Epithelial cell of esophagus (primary cell): ENCODE results near the gene NFIB.

Source experiments
- DNase-seq: peaks from one replicate; pipeline ENCODE4 v3.0.0; 2010; ENCODE audit warnings: low read depth
- H3K4me3 ChIP-seq: 2 replicates; pipeline ENCODE4 v1.5.1; 2011; ENCODE audit warnings: mild to moderate bottlenecking, low read length, control low read depth
- TF ChIP-seq, protein P1 (sequence below): IDR thresholded peaks from 2 replicates; pipeline ENCODE4 v1.5.1; 2011; ENCODE audit warnings: low read depth, mild to moderate bottlenecking, low read length, control low read depth, inconsistent platforms; ENCODE audit not compliant: insufficient read depth; ENCODE audit errors: missing control alignments

The NFIB gene

DNA sequence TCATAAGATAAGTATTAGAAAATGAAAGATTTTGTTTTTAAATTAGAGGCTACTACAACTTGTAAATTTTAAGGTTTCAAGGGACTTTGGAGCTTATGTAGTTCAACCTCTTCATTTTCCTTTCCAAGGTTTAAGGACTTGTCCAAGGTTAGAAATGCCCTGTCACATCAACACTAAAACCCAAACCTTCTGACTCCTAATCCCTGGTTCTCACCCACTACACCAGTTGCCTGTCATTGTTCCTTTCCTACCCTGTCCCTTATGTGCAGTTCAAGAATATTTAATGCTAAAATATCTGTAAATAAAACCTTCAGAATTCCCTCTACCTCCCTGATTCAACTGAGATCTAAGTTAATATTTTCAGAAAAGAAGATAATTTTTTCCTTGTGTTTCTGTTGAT lies 206.4 kb downstream of the NFIB start:
- TF ChIP-seq, protein P1, sequence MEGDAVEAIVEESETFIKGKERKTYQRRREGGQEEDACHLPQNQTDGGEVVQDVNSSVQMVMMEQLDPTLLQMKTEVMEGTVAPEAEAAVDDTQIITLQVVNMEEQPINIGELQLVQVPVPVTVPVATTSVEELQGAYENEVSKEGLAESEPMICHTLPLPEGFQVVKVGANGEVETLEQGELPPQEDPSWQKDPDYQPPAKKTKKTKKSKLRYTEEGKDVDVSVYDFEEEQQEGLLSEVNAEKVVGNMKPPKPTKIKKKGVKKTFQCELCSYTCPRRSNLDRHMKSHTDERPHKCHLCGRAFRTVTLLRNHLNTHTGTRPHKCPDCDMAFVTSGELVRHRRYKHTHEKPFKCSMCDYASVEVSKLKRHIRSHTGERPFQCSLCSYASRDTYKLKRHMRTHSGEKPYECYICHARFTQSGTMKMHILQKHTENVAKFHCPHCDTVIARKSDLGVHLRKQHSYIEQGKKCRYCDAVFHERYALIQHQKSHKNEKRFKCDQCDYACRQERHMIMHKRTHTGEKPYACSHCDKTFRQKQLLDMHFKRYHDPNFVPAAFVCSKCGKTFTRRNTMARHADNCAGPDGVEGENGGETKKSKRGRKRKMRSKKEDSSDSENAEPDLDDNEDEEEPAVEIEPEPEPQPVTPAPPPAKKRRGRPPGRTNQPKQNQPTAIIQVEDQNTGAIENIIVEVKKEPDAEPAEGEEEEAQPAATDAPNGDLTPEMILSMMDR, result no peak
- no peak overlapping the region for H3K4me3 ChIP-seq
- no peak for DNase-seq

DNA sequence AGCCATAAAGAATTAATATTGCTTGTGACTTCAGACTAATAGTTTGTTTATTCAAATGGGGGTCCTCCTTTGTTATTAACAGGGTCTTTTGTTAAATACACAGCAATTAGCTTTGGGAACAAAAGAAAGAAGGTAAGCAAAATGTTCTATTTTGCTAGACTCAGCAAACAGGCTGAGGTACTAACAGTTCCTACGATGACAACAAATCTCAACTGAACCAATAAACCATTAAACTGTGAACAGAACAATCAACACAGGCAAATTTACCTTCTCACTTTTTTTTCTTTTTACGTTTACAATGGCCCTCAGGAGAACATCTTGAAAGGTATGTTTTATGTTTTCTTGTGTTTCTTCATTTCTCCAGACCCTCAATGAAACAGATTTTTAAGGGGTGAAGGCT lies 207.2 kb downstream of the NFIB start:
- TF ChIP-seq, protein P1, result no peak
- no peak overlapping the region for H3K4me3 ChIP-seq

DNA sequence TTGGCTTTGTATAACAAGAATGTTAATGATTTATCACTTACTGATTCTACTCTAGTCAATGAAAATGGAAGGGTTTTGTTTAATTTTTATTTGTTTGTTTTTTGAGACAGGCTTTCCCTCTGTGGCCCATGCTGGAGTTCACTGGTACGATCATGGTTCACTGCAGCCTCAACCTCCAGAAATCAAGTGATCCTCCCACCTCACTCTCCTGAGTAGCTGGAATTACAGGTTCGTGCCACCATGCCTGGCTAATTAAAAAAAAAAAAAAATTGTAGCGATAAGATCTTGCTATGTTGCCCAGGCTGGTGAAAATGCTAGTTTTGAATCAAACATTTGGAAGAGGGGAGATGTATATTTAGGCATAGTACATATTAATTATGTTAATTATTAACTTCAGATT lies 209.4 kb downstream of the NFIB start:
- no peak for DNase-seq
- H3K4me3 ChIP-seq, result no peak overlapping the region
- TF ChIP-seq, protein P1, result no peak

More for the DNA sequence above, 207.2 kb downstream of the NFIB start:
- no peak for DNase-seq

DNA sequence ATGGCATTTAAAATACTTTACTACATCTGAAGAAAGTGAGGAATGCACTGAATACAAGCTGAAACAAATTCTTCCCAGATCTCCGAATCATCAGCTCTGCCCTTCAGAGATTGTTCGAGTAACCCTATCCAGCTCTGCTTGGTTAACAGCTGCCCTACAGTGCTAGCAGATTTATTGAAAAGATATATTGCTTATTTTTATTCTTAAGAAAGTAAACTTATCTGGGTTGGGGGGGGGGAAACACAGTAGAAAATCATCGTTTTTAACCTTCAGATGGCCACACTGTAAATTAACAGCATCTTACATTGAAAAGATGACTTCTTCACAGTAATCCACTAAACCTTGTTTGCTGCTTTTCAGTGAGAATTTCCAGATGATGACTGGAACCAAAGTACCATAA lies 210.8 kb downstream of the NFIB start:
- TF ChIP-seq, protein P1, result no peak
- DNase-seq, result no peak

DNA sequence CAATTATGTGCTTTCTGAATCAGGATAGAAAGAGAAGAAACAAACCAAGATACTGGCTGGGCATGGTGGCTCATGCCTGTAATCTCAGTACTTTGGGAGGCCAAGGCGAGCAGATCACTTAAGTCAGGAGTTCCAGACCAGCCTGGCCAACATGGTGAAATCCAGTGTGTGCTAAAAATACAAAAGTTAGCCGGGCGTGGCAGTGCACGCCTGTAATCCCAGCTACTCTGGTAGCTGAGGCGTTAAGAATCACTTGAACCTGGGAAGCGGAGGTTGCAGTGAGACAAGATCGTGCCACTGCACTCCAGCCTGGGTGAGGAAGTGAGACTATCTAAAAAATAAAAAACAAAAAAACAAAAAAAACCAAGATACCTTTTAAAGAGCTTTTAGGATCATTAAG lies 214.2 kb downstream of the NFIB start:
- no peak overlapping the region for H3K4me3 ChIP-seq
- TF ChIP-seq, protein P1, result no peak
- no peak for DNase-seq

More for the DNA sequence above, 210.8 kb downstream of the NFIB start:
- H3K4me3 ChIP-seq, result no peak overlapping the region

DNA sequence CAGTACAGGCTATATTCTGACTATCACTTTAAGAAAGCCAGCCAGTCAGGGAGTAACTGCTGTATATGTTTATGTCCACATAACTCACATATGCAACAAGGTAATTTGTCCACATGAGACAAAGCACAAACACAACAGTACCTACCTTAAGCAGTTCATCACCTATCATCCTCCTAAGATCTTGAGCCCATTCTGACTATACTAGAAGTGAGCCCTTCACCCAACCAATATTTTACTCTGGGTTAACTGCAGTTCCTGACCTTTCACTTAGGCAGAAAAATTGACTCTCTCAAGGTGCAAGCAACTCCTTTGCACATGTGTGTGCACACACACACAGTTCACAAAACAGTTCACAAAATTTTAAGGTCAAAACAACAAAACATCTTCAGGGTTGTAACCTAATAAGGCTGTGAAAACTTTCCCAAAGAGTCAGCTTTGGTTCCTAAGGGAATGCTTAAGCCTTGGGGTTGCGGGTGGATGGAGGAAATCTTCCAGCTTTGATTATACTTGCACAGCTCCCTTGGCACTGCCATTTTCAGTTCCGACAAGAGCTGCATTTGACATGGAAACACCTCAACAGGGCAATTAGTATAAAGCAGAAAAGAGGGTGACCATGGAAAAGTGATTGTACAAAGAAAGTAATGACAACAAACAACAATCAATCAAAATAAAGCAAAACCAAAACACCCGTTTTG lies 215.3 kb downstream of the NFIB start:
- DNase-seq, result no peak
- H3K4me3 ChIP-seq, result no peak overlapping the region
- TF ChIP-seq, protein P1, result no peak

DNA sequence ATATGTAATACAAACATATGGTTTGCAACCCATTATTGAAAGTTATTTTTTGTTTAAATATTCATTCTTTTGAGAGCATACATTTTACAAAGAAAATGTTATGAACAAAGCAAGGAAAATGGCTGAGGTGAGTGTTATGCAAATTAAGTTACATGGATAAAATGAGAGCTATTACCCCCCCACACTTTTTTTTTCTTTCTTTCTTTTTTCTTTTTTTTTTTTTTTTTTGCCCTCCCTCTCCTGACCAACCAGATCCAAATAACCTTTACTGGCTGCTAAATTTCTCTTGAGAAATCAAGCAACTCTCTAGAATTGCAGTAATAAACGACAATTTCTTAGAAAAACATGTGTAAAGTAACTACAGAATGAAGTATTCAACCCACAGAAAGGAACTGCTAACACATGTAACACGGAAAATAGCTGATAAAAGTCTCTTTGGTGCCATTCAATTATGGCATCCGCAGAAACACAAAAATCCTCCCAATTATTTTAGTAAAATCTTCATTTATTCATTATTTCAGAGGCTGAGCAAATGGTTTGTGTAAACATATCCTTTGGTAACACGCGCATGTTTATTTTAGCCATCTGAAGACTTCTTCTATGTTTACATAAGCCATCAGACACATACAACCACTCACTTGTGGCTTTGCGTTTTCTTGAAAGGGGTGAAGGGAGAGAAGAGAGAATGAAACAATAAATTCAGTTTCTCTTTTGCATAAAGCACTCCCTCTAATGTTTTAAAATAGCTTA lies 216.1 kb downstream of the NFIB start:
- no peak for DNase-seq
- TF ChIP-seq, protein P1, result no peak
- no peak overlapping the region for H3K4me3 ChIP-seq
